NCI-H748 treated with DMSO at 0.1 percent for 48 hours (cell line): Measurements from ENCODE around the gene IFNA5.

ENCODE experiments used
- DNase-seq: peaks from one replicate; lab custom pipeline; 2025; lab: John Stamatoyannopoulos, UW

IFNA5 gene

GRCh38 chr9:21294364-21294774 lies 10.7 kb downstream of the IFNA5 start:
- DNase-seq, result no peak

- DNase-seq, result no peak
Observed at GRCh38 chr9:21289848-21290247, 15.3 kb downstream of the IFNA5 start.

GRCh38 chr9:21287280-21287679 lies 17.8 kb downstream of the IFNA5 start:
- no peak for DNase-seq

GRCh38 chr9:21286659-21287058 lies 18.5 kb downstream of the IFNA5 start:
- no peak for DNase-seq

GRCh38 chr9:21286099-21286498 lies 19.0 kb downstream of the IFNA5 start:
- no peak for DNase-seq

DNA sequence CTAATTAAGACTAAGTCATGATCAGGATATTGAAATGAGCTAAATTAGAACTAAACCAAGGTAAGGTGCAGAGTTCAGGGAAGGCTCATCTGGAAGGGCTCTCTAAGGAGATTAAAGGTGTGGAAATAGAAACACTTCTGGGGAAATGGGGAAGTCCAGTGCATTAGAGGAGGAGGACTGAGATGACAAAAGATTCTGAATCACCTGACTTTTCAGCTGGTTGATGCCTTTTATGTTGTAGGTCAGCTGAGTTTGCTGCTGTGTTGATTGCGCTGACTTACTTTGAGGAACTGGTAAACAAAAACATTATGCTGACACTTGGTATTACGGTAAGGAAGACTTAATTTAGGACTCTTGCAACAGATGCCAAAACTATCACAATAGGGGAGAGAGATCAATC lies 23.8 kb downstream of the IFNA5 start:
- no peak for DNase-seq

DNA sequence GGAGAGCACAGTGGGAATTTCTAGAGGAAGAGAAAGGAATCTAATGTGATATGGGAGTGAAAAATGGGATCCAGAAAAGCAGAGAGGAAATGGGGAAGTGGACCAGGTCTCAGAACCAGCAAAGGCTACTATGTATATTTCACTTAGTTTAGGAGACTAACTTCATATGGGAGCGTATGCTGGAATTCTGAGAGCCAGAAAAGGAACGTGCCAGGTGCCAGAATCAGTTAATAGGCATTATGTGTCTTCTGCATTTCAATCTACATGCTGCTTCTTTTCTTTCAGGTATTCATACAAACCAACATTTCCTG lies 36.8 kb downstream of the IFNA5 start:
- DNase-seq, result no peak

DNA sequence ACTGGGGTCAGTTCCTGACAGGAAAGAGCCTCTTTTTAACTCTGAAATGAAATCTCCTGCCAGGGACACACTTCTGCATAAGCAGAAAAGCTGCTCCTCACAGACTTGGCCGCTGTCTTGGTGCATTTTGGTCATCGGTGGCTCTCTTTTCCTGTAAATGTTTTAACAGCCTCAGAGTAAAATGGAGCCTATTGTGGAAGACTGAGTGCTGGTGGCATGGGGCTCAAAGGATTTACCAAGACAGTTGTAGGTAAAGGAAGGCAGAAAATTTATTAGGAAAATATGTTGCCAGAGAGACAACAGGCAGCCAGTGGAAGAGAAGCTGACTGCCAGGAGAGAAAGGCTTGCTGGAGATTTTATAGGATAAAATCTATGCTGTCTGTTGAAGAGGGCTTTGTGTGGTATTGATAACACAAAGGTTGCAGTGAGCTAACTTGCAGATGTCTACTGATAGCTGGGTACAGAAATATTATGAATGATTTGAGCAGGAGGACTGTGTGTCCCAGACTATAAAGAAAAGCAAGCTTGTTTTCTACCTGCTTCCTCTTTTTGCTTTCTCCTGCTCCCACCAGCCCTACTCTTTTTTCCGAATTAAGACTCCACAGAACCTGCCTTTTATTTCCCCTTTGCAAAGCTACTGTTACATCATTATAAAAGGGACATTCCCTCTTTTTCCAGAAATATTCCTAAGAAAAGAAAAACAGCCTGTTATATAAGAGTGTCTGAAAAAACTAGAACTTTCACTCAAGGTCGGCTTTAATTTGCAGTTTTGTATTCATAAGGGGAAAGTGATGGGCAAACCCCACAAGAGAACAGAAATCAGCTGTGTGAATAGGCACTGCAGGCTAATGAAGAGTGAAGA lies 37.4 kb downstream of the IFNA5 start:
- no peak for DNase-seq

GRCh38 chr9:21266733-21267484 lies 38.2 kb downstream of the IFNA5 start:
- no peak for DNase-seq

DNA sequence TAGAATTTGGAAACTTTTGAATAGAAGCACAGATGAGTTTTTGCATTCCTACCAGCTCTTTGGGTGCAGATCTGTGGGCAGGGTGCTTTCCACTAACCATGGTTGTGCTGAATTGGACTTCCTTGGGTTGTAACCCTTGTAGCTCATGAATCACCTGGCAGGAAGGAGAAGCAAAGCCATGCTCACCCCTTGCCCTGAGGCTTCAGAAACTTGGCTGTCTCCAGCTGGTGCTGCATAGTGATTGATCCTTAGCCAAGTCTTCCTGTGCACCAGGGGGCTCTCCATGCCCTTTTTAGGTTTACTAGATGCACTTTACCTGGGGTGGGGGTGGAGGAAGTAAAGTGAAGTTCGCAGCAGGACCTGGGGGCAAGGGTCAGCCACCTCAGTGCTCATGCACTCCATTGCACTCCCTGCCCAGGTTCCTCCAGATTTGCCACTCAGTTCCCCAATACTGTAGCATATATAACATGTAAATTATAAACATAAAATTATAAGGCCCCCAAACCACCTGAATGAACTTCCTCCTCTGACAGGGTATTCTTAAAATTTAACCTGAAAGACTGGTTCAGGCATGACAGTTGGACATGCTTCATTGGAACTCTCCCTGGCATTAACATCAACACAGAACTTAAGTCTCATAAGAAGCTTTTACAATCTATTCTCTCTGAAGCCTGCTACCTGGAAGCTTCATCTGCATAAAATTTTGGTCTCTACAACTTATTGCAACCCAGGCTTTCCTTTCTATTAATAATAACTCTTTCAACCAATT lies 39.5 kb downstream of the IFNA5 start:
- no peak for DNase-seq

GRCh38 chr9:21255538-21256212 lies 49.4 kb downstream of the IFNA5 start:
- no peak for DNase-seq
